HG03575 (cell line): Measurements from ENCODE around the gene PPP2R3A.
"Not testable (repeated sequence)": the region's sequence is repeated elsewhere in the genome, so short reads cannot be mapped to it uniquely, and the experiment has no call there.

ENCODE experiments used
- ATAC-seq: cut with Tn5 transposase; IDR thresholded peaks from one replicate; pipeline ENCODE4 v1.9.1; 2021; ENCODE audit not compliant: unreplicated experiment, insufficient number of reproducible peaks, low FRiP score; ENCODE audit errors: extremely low read depth

Gene PPP2R3A

DNA sequence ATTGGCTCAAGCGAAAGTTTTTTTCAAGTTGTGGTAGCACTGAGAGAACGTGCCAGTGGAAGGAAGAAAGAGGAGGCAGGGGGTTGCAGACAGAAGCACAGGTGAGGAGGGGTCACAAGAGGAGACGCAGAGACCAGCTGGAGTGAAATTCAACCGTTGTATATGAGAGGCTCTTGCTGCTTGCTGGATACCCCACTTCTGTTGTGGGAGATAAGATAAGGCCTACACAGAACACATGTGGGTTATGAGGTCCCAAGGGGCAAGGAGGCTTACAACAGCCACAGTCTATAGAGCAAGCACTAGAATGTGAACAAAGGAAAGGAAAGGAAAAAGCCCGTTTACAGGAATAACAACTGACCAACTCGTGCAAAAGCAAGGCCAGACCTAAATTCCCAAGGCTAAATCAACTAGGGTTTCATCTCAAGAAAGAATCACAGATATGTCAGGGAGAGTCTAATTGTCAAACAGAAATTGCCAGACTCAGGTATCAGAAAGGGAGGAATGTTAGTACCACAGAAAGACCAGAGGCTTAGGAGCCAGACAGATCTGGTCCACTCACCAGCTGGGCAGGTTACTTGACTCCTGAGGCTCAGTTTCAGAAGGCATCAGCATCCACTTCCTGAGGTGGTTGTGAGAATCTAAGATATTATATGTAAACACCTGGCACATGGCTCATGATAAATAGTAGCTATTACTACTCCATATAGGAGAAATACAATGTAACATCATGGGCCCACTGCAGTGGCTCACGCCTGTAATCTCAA lies 169.7 kb downstream of the PPP2R3A start:
- ATAC-seq: no peak

- ATAC-seq: no peak
Measured at GRCh38 chr3:136136454-136136853, 170.9 kb downstream of the PPP2R3A start.

GRCh38 chr3:136141291-136141785 lies 175.8 kb downstream of the PPP2R3A start:
- ATAC-seq: no peak

DNA sequence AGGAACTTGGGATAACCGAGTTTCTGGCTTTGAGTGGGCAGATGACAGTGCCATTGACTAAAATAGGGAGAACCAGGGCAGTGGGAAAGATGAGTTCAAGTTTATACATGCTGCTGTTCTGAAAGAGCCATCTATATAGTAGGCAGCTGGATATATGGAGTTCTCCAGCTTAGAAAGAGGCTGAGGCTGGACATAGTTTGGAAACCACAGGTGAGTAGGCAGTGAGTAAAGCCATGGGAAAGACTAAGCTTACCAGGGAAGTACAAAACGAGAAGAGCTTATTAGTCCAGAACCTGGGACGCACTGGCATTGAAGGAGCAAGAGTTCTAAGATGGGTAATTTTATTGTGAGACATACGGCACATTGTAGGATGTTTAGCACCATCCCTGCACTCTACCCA lies 176.4 kb downstream of the PPP2R3A start:
- ATAC-seq: no peak

DNA sequence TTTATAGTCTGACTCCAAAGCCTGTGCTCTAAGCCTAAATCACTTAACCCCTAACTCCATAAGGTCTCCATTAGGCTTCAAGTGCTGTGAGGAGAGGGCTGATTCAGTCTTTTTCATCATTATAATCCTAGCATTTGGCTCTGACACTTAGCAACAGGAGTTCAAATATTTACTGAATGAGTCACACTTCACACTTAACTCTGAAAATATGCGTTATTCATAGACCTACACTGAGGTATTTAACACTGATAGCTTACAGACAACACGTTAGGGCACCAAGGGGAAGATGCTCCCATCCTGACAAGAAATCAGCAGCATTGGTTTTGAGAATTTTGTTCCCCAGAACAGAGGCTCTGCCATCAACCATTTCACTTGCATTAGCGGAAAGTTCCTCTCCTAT lies 177.1 kb downstream of the PPP2R3A start:
- ATAC-seq: no peak

DNA sequence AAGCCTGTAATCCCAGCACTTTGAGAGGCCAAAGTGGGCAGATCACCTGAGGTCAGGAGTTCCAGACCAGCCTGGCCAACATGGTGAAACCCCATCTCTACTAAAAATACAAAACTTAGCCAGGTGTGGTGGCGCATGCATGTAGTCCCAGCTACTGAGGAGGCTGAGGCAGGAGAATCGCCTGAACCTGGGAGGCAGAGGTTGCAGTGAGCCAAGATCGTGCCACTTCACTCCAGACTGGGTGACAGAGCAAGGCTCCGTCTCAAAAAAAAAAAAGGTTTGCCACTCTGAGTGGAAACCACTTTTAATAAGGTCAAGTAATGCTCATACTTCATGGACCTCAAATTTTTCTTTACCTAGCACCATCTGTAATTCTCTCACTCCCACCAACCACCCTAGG lies 178.9 kb downstream of the PPP2R3A start:
- not testable (repeated sequence) for ATAC-seq

DNA sequence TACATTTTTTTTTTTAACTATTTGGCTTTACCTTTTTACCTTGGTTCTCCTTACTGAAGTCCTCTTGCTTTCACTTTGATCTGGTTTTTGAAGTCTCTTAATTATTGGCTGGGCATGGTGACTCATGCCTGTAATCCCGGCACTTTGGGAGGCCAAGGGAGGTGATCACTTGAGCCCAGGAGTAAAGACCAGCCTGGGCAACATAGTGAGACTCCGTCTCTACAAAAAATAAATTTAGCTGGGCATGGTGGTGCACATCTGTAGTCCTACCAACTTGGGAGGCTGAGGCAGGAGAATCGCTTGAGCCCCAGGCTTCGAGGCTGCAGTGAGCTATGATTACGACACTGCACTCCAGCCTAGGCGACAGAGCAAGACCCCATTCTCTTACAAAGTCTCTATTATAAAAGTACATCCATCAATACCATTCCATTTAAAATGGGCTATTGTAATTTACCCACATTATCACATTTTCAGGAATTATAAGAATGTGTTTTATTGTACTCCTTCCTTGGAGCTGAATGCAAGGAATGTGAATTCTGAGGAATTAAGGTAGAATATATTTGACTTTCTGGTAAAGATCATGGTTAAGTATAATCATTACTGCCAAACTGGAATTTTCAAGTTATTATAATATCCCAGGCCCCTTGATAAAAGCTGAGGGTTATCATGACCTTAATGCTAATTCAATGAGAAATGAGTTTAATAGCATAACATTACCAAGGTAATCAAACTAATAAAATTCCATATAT lies 181.6 kb downstream of the PPP2R3A start:
- ATAC-seq: no peak

- no peak for ATAC-seq
Measured at GRCh38 chr3:136149667-136150066, 184.1 kb downstream of the PPP2R3A start.

DNA sequence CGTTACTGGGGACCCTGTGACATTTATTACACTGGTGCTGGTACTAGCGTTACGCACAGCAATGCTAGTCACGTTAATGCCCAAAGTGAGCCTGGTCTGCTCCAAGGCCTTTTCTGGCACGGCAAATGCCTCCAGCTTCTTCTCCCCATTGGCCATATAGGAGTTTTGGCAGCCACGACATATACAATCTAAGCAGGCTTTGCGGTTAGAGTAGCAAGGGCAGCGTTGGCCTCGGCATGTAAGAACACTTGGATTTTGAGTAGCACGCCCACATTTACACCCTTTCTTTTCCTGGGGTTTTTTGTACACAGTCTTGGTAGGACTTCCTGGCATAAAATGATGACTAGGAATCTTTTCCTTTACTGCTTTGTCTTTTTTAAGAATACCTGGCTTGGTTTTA lies 185.7 kb downstream of the PPP2R3A start:
- ATAC-seq: no peak

- no peak for ATAC-seq
Measured at GRCh38 chr3:136152176-136152843, 186.8 kb downstream of the PPP2R3A start.

DNA sequence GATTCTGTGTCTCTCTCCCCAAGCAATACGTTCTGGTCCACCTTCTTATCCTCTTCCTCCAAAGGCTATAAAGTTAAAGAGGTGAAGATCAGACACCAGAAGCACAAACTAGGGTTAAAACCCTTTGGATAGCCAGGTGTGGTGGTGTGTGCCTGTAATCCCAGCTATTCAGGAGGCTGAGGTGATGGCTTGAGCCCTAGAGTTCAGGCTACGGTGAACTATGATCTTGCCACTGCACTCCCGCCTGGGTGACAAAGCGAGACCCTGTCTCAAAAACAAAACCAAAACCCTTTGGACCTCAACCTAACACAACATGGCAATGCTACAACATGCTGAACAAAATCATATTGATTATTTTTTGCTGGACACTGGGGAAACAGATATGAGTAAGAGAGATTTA lies 187.4 kb downstream of the PPP2R3A start:
- ATAC-seq: no peak

DNA sequence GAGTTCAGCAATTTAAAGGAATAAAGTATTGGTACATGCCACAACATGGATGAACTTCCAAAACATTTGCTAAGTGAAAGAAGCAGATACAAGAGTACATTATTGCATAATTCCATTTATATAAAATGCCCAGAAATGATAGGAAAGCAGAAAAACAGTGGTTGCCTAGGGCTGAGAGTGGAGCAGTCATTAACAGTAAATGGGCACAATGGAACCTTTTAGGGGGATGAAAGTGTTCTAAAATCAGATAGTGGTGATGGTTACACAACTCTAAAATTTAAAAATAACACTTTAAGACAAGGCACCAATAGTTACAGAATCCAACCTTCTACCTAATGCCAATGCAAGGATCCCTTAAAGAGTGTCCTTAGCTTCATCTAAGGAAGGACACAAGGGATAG lies 196.0 kb downstream of the PPP2R3A start:
- ATAC-seq: no peak

DNA sequence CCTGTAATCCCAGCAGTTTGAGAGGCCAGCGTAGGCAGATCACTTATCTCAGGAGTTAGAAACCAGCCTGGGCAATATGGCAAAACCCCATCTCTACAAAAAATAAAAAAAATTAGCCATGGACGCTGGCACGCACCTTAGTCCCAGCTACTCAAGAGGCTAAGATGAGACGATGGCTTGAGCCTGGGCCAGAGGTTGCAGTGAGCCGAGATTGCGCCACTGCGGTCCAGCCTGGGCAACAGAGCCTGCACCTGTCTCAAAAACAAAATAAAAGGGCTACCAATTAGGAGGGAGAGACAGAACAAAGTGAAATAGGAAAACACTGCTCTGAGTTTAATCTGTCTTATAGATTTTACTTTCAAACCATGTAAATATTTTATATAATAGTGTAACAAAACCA lies 196.8 kb downstream of the PPP2R3A start:
- ATAC-seq: no peak

GRCh38 chr3:136163607-136164006 lies 198.1 kb downstream of the PPP2R3A start:
- ATAC-seq: not testable (repeated sequence)

GRCh38 chr3:136166507-136166906 lies 201.0 kb downstream of the PPP2R3A start:
- ATAC-seq: no peak

DNA sequence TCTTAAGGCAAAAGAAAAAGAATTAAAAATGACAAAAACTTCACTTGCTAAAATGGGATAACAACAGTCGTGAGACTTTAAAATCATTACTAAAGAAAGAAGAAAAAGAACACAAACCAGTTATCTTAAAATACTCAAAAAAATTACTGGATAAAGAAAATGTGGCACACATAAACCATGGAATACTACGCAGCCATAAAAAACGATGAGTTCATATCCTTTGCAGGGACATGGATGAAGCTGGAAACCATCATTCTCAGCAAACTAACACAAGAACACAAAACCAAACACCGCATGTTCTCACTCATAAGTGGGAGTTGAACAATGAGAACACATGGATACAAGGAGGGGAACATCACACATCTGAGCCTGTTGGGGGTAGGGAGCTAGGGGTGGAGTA lies 202.7 kb downstream of the PPP2R3A start:
- ATAC-seq: not testable (repeated sequence)

DNA sequence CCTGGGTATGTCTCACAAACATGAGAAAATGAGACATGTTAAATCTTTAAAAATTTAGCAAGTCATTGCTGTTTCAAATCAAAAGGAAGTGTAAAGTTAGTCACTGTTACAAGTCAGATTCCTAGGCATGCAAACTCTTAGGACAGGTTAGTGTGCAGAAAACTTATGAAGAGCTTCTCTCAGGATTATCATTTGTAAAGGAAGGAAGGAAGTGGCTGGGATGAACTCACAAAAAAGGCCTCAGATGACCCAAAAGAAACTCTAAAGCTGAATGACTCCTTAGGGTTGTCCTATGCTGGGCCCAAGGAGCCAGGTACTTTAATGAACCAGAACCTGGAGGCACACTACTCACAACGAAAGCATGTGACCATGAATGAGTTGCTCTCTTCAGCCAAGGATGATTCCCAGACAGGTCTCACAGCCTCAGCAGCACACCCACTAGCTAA lies 205.6 kb downstream of the PPP2R3A start:
- ATAC-seq: no peak

GRCh38 chr3:136173939-136174490 lies 208.5 kb downstream of the PPP2R3A start:
- ATAC-seq: no peak

GRCh38 chr3:136177876-136178275 lies 212.3 kb downstream of the PPP2R3A start:
- no peak for ATAC-seq
